Measurements from ENCODE around the gene REM2.
"Not testable (repeated sequence)": the region's sequence is repeated elsewhere in the genome, so short reads cannot be mapped to it uniquely, and the experiment has no call there.

The REM2 gene

DNA sequence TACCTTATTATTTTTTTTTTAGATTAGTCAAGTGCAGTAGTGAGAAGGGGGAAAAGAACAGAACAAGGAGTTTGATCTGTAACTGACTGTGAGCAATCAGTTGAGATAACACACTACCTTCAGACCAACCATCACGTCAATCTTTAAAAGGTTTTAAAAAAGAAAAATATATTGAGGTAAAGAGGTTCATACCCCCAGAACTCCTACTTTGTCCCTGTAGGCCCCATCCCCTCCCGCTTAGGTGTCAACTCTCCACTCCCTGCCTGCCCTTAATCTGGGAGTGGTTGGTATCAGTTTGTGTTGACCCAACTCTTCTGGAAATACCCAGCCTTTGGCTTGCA lies 30.5 kb upstream of the REM2 start:
- TF ChIP-seq CTCF (conservative IDR thresholded peaks at IDR 0.05) = no peak
- no peak for TF ChIP-seq ZFX (IDR thresholded peaks at IDR 0.05)
- no peak overlapping the region for H3K27ac ChIP-seq

- no peak overlapping the region for H3K27ac ChIP-seq
Measured at GRCh38 chr14:22852940-22853767, 29.9 kb upstream of the REM2 start.

GRCh38 chr14:22854296-22854695 lies 28.7 kb upstream of the REM2 start:
- not testable (repeated sequence) for H3K27ac ChIP-seq

More at GRCh38 chr14:22852940-22853767, 29.9 kb upstream of the REM2 start:
- TF ChIP-seq CTCF (conservative IDR thresholded peaks at IDR 0.05) (peak; percentile 95), ZFX (IDR thresholded peaks at IDR 0.05) (no peak)

DNA sequence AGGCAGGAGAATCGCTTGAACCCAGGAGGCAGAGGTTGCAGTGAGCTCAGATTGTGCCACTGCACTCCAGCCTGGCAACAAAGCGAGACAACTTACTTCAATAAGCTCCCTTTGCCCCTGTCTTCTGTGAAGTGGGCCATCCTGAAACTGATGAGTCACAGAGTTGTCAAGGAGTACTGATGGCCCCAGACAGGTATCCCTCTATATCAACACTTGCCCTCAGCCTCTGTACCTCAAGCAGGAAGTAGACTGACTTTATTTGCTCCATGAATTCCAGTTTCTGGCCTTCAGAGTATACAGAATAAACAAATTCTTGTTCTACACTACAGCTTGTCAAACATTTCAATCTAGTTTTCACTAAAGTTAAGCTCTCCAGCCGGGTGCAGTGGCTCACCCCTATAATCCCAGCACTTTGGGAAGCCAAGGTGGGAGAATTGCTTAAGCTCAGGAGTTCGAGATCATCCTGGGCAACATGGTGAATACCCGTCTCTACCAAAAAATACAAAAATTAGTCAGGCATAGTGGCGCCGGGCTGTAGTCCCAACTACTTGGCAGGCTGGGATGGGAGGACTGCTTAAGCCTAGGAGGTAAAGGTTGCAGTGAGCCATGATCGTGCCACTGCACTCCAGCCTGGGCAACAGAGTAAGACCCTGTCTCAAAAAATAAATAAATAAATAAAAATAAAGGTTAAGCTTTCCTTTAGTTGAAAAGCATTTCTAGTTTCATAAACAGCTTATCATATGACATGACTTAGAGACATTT lies 27.9 kb upstream of the REM2 start:
- TF ChIP-seq ZFX (IDR thresholded peaks at IDR 0.05) = no peak
- TF ChIP-seq CTCF (conservative IDR thresholded peaks at IDR 0.05) = no peak
- H3K27ac ChIP-seq = no peak overlapping the region

- H3K27ac ChIP-seq = no peak overlapping the region
- TF ChIP-seq CTCF (conservative IDR thresholded peaks at IDR 0.05) = no peak
- TF ChIP-seq ZFX (IDR thresholded peaks at IDR 0.05) = no peak
Measured at GRCh38 chr14:22856428-22856827, 26.6 kb upstream of the REM2 start.

- H3K27ac ChIP-seq = not testable (repeated sequence)
Measured at GRCh38 chr14:22860377-22860776, 22.6 kb upstream of the REM2 start.

DNA sequence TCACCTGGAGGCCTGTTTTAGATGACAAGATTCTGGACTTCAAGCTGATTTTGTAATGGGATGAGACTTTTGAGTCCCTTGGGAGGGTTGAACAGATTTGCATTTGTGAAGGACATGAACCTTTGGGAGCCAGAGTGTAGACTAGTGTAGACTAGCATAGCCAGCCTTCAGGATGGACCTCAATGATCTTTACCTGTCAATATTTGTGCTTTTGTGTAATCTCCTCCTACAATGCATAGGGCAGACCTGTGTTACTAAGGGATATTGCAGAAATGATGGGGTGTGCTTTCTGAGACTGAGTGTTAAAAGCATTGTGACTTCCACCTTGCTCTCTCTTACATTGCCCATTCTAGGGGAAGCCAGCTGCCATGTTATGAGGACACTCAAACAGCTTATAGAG lies 21.4 kb upstream of the REM2 start:
- no peak overlapping the region for H3K27ac ChIP-seq
- TF ChIP-seq ZFX (IDR thresholded peaks at IDR 0.05) (no peak), CTCF (conservative IDR thresholded peaks at IDR 0.05) (no peak)

DNA sequence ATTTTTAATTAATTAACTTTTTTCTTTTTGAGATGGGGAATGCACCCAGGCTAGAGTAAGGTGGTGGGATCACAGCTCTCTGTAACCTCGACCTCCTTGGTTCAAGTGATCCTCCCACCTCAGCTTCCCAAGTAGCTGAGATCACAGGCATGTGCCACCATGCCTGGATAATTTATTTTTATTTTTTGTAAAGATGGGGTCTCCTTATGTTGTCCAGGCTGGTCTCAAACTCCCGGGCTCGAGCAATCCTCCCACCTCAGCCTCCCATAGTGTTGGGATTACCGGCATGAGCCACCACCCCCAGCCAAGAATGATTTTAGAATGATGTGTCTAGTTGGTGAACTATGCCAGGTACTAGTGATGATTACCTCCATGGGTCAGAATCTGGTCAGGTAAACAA lies 18.0 kb upstream of the REM2 start:
- TF ChIP-seq ZFX (IDR thresholded peaks at IDR 0.05) = no peak
- no peak for TF ChIP-seq CTCF (conservative IDR thresholded peaks at IDR 0.05)
- H3K27ac ChIP-seq = no peak overlapping the region

Data from C4-2B (cell line).